Endometrium (tissue), 2 donors: ENCODE measurements around the gene MEN1.

Experiments
- FAIRE-seq: peaks from 2 replicates; lab custom pipeline; 2012; peaks lifted over from hg19 to GRCh38; lab: Jason Lieb, UNC
- donor health status: control.
- donor health status: control.

Gene MEN1

DNA sequence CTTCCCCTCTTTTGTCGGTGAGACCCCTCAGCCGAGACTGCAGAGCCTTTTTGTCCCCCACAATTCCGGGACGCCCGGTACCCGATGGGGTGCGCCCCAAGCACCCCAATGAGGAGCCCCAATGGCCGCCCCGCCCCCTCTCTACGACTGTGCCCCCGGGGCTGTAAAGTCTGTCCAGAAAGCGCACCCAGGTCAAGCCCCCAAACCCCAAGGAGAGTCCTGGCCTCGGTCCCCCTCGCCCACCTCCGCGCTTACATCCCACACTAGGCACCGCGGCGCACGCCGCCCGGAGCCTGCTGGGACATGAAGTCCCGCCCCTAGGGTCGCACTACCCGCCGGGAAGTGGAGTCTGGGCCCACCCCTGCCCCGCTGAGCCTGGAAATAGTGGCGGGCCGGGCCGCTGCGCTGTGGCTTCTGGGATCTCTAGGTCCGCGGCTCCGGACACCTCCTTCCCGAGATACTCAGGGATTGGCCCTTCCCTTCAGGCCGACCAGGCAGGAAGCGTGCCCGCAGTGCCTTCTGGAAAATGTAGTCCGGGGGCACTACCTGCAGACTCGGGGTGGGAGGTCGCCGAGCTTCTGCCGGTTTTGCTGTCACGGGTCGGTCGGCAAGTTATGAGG, at the start of gene MEN1:
Gene MEN1, minus strand, starts transcription at position 281 of the 620 bp plus-strand sequence. CDS start 442 bp downstream, outside the sequence.
- peak; percentile 90 for FAIRE-seq

DNA sequence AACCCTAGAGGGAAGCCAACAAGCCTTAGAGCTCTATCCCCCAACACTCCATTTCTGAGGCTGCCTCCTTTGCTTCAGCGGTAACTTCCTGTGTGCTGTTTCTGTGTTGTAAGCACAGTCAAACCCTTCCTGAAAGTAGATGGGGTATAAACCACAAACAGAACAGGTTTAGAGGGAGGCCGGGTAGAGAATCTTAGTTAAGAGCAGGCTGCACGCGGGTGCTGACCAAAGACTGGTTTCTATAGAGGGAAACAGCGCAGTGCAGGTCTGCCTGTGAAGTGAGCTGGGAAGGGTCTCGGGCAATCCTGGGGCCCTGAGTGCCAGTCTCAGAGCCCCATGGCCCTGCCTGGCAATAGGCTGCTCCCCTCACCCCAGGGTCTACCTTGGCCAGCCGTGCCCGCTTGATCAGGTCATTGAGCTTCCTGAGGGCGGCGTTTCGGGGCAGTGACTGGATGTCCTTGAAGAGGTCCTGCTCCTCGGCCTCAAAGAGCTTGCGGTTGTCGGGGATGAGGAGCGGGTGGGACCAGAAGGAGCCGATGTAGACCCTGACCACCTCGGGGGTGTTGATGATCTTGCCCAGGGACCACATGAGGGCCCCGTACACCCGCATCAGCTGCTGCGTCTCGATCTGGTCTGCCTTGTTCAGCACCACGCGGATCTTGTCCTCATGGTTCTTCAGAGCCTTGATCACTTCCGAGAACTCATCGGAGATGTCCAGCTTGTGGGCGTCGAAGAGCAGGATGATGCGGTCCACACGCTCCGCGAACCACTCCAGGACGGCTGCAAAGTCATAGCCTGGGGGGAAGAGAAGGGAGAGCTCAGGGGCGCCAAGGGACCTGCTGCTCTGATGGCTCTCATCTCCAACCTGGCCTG, 49.4 kb upstream of the MEN1 start:
- FAIRE-seq, result no peak

DNA sequence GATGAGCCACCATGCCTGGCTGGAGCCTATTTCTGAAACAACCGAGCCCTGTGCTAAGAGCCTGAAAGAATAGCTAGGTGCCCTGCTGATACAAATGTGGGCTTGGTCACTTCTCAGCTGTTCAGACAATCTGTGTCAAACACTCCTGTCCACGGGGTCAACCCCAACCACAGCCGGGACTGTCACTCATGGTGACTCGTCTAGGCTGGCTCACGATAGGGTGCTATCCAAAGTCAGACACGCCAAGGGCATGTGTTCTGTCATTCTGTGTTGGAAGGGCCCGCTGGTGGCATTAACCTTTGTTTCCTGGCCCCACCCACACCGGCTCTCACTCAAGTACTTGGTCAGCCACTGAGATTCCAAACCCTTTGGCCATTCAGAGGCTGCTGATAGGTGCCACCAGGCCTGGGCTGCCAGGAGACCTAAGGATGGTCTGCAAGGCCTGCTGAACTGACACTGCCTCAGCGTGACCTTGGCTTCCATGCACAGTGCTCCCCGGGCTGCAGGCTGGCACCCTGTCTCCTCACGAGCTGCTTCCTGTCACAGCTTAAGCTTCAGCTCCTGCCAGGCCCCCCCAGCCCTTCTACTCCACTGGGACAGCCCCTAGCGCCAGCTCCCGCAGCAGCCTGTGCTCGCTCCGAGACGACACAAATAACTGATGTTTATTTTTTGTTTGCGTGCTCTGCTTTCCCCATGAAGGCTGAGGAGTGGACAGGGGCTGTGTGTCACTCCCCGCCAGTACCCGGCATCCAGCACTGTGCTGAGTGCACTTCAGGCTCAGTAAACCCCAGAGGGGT, 48.3 kb upstream of the MEN1 start:
- FAIRE-seq, result no peak

DNA sequence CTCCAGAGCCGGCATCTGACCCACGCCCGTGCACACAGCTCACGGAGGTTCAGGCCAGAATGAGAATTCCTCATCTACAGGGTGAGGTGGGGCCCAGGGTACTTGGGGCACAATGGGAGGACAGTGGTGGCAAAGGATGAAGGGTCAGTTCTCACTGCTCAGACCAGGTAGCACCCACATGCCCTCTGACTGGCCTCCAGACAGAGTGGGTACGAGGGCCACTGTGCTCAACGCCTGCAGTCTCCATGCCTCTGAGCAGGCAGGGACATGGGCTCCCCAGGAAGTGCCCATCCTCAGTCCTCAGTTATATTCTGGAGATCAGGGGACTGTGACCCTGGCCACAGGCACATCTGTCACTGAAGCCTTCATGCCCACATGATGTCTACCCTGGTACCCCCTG, 47.1 kb upstream of the MEN1 start:
- no peak for FAIRE-seq

DNA sequence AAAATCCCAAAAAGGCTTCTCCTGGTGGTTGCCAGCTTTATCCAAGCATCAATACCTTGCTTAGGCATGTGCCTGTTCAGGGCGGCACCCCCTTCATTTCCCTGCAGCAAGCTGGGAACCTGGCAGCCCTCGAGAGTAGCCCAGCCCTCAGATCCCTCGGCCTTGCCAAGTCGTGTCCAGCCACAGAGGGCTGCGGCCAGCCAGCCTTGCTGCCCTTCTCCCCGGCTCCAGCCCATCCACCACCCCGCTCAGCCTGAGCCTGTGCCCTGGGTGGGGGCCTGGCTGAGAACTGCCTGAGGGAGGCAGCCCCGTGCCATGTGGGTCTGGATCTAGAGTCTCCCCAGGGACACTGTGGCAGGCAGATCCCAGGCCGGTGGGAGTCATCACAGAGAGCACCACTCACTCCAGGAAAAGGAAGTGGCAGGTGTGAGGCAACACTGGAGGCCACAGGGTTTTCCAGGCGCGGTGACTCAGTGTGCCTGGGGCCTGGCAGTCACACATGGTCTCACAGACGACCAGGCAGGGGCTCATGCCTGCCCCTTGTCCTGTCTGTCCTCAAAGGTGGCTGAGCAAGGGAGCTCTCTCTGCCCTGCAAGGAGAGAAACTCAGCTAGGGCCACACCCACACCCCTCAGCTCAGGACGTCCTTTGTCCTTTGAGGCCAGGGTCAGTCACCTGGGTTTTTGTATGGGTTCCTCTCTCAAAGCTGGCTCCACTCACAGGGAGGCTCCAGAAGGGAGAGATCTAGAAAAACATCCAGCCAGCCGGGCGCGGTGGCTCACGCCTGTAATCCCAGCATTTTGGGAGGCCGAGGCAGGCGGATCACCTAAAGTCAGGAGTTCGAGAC, 46.3 kb upstream of the MEN1 start:
- no peak for FAIRE-seq

DNA sequence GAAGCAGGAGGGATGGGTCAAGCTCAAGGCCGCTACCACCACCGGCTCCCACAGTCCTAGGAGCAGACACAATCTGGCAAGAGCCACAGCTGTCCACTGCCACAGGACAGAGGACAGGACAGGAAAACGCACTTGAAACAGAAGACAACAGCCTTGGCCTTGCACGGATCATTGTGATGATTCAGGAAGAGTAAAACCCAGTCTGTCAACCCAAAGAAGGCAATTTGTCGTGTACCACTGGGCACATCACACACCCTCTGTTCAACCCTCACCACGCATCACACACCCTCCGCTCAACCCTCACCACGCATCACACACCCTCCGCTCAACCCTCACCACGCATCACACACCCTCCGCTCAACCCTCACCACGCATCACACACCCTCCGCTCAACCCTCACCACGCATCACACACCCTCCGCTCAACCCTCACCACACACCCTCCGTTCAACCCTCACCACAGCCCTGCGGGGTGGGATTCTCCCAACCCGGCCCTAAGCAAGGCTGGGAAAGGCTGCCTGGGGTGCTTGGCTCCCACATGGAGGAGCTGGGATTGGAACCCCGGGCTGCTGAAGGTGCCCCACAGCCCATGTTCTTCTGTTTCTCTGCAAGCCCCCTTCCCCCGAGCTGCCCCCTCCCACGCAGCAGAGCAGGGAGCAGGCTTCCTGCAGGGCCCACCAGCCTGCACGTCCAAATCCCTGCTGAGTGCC, 45.4 kb upstream of the MEN1 start:
- FAIRE-seq, result no peak

DNA sequence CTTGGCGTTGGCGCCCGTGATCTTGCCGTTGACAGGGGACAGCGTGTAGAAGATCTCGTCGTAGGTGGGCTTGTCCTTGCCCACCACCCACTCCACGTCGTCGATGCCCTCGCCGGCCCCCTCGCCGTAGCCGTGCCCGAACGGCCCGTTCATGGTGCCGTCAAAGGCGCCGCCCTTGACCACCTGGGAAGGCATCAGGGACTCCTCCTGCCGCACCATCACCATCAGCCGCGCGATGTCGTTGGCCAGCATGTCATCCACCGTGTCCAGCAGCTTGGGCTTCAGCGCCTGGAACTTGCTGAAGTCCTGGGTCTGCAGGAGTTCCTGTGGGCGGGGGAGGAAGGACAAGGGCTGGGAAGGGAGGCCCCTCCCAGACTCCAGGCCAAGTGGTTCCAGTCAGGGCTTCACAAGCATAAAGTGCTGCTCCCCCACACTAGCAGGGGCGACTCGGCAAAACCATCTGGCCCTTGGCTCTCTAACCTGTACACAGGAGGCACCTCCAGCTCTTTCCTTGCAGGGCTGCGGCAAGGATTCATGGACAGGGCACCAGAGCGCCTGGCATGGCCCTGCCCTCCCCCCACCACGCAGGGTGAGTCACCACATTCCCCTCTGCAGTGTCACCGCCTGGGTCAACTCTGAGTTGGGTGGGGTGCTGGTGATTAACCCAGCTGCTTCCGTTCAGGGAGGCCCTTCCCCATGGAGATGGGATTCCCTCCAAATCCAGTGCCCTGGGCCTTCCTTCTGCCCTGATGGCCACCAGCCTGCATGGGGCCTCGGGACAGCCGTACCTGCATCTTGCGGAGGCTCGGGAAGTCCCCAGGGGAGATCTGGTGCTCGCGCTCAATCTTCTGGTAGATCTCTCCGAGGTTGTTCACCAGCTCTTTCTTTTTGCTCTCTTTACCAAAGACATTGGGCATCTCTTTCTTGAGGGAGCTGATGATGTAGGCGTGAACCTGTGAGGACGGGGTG, 44.5 kb upstream of the MEN1 start:
- no peak for FAIRE-seq

DNA sequence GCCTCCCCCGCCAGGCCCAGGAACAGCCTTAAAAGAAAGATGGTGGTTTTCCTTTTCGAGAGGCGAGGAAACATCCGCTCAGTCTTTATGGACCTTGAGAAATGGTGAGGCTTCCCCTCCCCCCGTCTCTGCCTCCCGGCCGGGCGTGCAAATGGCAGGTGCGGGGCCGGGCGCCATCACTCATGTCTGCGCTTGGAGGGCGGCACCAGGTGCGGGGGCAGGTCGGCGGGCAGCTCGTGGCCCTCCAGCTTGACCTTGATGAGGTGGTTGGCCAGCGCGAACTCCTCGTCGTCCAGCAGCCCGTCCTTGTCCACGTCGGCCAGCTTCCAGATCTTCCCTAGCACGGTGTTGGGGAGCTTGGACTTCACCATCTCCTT, 43.8 kb upstream of the MEN1 start:
- FAIRE-seq, result no peak

DNA sequence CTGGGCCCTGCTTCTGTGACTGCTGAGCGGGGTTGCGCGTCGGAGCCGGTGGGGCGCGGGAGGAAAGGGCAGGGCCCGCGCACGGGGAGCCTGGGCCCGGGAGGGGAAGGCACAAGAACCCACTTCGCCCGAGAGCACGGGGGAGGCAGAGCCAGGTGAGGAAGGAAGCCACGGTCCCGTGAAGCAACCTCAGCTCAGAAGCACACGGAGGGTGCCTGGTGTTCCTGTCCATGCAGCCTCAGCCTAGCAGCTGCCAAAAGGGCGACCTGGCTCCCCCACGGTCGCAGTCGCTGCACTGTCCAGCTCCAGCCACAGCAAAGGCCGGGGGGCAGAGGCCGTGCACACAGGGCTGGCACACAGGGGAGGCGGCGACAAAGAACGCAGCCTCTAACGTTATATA, 43.4 kb upstream of the MEN1 start:
- FAIRE-seq, result no peak

DNA sequence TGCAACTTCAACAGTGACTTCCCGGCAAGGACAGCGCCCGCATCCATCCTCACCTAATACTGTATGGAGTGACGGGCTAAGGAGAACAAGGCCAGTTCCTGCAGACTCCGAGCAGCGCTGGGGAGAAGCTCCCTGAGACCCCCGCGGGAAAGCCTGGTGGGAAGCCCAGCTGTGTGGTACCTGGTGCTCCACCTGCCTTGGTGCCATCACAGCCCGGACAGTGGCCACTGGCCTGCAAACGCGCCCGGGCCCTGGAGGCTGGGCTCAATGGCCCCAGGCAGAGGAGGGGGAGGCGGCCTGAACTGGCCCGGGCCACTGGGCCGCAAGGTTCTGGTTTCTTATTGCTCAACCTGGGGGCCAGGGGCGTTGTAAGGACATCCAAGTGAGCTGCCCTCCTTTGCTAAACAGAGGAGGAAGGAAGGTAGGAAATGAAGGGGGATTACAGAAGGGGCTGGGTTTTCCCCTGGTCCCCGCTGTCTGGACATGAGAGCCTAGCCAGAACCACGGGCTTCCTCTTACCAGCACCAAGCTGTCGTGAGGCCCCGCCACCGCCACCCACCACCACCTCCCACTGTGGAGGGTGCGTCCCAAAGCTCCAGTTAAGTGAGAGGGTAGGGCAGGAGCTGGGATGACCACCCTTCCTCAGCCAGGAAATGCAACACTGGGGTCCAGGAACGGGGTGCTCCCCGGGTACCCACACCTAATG, 42.6 kb upstream of the MEN1 start:
- no peak for FAIRE-seq

DNA sequence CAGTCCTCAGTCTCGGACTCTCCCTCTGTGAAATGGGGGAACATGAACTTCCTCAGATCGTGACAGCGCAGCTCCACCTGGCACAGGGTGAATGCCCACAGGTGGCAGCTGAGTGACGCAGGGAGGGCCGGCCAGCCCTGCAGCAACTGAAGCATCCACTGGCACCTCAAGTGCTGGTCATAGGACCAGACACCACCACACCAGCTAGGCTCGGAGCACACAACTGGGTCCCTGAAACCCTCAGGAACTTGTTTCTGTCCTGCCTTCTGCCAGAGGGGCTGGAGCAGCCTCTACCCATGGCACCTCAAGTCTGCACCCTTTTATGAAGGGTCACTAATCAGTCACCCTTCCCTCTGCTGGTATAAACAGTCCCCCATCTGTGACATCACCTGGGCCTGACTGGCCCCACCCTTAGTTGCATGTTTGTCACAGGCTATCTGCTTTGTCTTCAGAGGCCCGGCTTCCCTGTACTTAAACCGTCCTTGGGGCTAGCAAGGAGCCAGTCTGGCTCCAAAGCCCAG, 41.5 kb upstream of the MEN1 start:
- FAIRE-seq, result no peak

DNA sequence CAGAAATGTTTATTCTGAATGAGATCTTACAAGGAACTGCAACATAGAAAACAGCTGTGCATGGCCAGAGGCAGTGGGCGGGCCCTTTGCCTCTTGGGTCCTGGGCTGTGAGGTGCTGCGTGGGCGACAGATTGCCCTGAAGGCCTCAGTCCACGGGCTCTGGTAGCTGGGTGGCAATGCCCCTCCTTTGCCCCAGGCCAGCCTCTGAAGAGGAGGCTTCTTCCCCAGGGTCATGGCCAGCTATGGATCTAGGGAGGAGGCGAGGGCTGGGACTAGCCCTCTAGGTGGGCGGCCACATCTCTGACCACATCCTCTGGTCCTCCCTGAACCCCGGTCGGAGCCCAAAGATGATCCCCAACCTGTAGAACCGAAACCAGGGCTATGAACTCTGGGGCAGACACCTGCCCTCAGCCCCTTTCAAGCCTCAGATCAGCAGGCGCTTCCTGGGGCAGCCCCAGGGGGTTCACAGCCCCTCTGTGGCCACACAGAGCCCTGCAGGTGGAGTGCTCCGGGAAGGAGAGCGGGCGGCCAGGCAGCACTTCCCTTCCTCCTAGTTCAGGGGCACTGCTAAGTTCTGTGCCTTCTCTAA, 40.7 kb upstream of the MEN1 start:
- FAIRE-seq, result no peak

DNA sequence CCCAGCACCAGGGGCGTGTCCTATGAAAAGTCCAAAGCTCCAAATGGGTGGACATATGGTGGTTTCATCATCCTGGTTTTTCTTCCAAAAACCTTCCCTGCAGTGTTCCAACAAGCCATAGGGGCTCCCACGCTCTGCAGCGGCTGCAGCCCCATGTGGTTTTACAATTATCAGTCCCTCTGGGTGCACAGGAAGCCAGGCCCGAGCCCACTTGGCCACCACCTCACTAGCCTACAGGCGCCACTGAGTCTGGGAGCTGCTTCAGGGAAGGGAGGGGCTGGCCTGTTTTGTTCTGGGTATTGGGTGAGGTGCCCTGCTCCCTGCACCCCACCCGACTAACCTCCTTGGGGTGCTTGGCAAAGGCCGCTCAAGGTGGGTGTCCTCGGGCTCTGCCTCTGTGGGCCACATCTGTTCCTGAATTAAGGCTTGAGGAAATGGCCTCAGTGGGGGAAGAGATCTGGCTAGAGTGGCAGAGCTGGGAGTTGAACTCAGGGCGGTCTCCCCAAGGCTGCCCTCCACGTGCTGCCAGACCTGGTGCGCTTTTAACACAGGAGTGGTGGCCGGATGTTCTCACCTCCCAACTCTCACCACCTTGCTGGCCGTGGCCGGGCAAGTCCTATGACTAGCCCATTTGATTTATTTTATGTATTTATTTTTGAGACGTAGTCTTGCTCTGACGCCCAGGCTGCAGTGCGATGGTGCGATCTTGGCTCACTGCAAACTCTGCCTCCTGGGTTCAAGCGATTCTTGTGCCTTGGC, 39.4 kb upstream of the MEN1 start:
- FAIRE-seq, result no peak

DNA sequence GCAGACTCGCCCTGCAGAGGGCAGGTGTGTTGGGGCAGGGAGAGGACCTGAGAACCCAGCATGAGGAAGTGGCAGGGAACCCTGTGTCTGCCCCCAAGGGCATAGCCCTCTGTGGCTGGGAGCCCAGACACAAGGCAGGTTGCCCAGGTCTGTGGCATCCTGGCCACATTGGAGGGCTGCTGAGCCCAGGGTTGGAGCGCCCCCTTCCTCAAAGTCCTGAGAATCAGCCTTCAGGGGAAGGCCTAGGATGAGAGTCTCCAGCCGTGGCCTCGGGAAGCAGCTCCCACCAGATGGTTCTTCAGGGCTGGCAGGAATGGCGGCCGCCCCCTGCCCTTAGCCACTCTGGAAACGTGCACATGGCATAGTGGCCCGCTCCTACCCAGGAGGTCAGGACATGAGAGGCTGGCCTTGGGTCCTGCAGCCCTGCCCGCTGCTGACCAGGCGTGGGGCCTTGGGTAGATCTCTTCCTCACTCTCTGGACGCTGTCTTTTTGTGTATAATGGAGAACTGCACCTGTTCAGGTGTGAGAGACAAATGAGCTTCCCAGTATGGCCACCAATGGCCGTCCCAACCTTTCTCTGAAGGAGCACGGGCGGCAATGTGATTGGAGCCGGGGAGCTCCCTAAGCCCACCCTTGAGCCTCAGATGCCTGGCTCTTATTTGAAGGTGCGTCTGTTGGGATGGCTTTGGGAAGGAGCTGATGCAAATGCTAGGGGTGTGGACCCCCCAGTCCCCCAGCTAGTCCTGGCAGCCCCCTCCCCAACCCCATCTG, 38.7 kb upstream of the MEN1 start:
- no peak for FAIRE-seq

DNA sequence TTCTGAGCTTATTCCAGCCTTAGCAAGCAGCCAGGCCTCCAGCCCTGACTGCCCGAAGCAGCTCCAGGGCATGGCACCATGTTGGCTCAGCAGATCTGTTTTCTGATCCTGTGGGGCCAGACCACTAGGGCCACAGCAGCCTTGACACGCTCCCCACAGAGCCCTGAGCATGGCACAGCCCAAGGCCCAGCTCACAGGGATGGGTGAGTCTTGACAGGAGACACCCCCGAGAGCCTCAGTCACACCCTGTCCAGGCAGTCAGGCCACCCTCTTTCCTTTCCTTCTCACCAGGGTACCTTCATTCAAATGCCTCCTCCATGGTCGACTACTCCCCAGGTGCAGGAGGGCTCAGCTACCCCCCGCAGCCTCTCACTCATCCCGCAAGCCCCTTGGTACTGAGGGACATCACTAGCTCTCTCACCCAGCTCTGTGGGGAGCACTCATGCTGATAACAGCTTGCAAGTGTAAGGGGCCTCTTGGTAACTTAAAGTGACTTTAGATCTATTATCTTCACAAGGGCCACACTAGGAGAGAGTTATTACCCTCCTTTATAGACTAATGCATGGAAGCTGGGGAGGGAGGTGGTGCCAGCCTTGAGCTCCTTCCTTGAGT, 38.0 kb upstream of the MEN1 start:
- FAIRE-seq, result no peak

DNA sequence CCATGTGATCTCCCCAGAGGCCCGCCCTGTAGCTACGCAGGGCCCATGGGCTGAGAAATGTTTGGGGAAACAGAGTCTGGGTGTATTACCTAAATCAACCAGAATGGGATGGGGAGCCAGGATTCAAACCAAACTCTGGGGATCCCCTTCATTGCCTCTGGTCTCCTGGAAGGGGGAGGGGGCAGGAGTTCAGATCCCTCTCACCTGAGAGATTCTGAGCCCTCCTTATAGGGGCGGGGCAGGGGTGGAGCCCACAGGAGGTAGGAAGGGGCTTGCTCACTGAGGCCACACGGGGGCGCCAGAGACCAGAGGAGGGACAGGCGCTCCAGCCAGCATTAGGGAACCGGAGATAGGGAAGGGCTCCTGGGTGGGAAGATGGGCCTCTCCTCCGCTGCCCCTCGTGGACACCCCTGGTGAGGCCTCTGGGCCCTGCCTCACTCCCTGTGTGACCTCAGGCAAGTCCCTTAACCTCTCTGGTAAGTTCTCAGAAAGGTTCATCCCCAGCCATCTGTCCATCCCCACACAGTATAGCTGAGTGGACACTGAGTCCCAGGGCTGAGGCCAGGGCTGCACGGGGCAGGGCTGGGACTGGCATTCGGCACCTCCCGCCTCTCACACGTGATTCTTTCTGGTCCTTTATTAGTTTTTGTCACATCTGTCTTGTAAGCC, 36.8 kb upstream of the MEN1 start:
- no peak for FAIRE-seq
